Activated CD8-positive, alpha-beta memory T cell treated with anti-CD3 and anti-CD28 coated beads, Interleukin-2, amount 50 U/mL, for 48 hours (primary cell): ENCODE results near the gene ANKH.
A peak's percentile ranks its signal among the peaks of the same experiment; 100 is the strongest.

Source experiments
- DNase-seq: peaks from one replicate; pipeline ENCODE4 v3.0.0-alpha.2; 2020

The ANKH gene

GRCh38 chr5:14730881-14731280, 140.7 kb downstream of the ANKH start:
- DNase-seq = no peak

- no peak for DNase-seq
Observed at GRCh38 chr5:14730466-14730865, 141.1 kb downstream of the ANKH start.

GRCh38 chr5:14729448-14730385, 141.9 kb downstream of the ANKH start:
- DNase-seq = no peak

GRCh38 chr5:14728459-14728938, 143.1 kb downstream of the ANKH start:
- DNase-seq = no peak

GRCh38 chr5:14727928-14728458, 143.6 kb downstream of the ANKH start:
- no peak for DNase-seq

- DNase-seq = peak; percentile 89
Observed at GRCh38 chr5:14727428-14727865, 144.1 kb downstream of the ANKH start.

GRCh38 chr5:14726066-14726838, 145.3 kb downstream of the ANKH start:
- no peak for DNase-seq

GRCh38 chr5:14724633-14725032, 146.9 kb downstream of the ANKH start:
- DNase-seq = no peak

GRCh38 chr5:14723701-14724132, 147.9 kb downstream of the ANKH start:
- no peak for DNase-seq

GRCh38 chr5:14722923-14723322, 148.7 kb downstream of the ANKH start:
- DNase-seq = no peak

GRCh38 chr5:14721990-14722656, 149.5 kb downstream of the ANKH start:
- no peak for DNase-seq

- DNase-seq = no peak
Observed at GRCh38 chr5:14720236-14720923, 151.2 kb downstream of the ANKH start.

GRCh38 chr5:14718778-14719177, 152.8 kb downstream of the ANKH start:
- peak; percentile 40 for DNase-seq

GRCh38 chr5:14716755-14717752, 154.5 kb downstream of the ANKH start:
- peak; percentile 48 for DNase-seq

- no peak for DNase-seq
Observed at GRCh38 chr5:14715481-14715880, 156.1 kb downstream of the ANKH start.

- peak; percentile 48 for DNase-seq
Observed at GRCh38 chr5:14714706-14715105, 156.9 kb downstream of the ANKH start.

- peak; percentile 51 for DNase-seq
Observed at GRCh38 chr5:14713476-14714390, 157.8 kb downstream of the ANKH start.

GRCh38 chr5:14712666-14713065, 158.9 kb downstream of the ANKH start:
- DNase-seq = peak; percentile 46

- DNase-seq = peak; percentile 47
Observed at GRCh38 chr5:14712131-14712530, 159.4 kb downstream of the ANKH start.
